ENCODE results near the gene ICOSLG. TPM values are rescaled to one million over a fixed set of nuclear protein-coding genes. Genes with fewer than 3 reads are reported as not detected.

ICOSLG gene
- total and polyA plus RNA-seq, 4 donors: 0.59 to 3.8 (median 2.3) TPM

DNA sequence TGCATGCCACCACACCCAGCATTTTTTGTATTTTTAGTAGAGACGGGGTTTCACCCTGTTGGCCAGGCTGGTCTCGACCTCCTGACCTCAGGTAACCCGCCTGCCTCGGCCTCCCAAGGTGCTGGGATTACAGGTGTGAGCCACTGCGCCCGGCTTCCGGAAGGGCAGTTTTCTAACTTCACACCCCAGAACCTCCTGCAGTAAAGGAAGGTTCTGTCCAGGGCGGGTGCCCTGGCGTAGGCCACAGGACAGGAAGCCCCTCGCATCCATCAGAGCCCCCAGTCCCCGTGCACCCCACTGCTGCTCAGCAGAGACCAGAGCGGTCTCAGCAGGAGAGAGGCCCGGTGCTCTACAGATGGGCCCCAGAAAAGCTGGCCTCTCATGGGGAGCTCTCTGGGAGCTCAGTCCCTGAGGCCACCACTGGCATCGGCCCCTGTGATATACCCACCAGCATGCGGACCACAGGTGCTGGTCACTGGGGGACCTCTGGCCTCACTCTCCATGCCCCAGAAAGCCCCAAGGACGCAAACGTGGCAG, 25.1 kb upstream of the ICOSLG start:
- Histone ChIP-seq H3K27me3 (ENCODE audit: control insufficient read depth, insufficient read depth, low read length) (no peaks in the 10 kb centered on the region), H3K4me1 (ENCODE audit: control insufficient read depth, insufficient read depth, low read length) (peaks cover 9% of the 10 kb centered on the region), H3K9me3 (ENCODE audit: control insufficient read depth, insufficient read depth, low read length) (no peaks in the 10 kb centered on the region), H3K4me3 (ENCODE audit: low read depth, low read length) (no peak overlapping the region), H3K27ac (ENCODE audit: low read depth, low read length) (no peak overlapping the region), H3K36me3 (ENCODE audit: control insufficient read depth, insufficient read depth, low read length) (no peaks in the 10 kb centered on the region)
- 97% methylated on average over 17 of the region's 17 CpGs for WGBS (ENCODE audit: insufficient coverage)
- no peak for DNase-seq (ENCODE audit: low read depth in 4 of 6, low spot score in 6 of 6)

DNA sequence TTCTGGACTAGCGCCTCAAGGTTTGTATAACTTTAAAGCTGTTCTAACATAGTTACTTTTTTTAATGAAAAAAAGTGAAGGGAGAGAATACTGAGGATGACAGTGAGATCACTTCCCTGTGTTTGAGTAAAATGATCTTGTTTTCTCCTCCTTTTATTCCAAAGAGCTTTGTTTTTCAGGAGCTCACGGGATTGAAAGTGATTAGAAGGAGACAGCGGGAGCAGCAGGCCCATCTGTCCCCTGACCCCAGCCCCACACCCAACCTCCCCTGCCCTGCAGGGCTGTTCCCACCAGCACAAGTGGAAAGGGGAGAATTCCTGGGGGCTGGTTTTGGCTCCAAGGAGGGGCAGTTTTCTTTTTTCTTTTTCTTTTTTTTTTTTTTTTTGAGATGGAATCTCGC, 23.0 kb upstream of the ICOSLG start:
- Histone ChIP-seq H3K27me3 (ENCODE audit: control insufficient read depth, insufficient read depth, low read length) (no peaks in the 10 kb centered on the region), H3K36me3 (ENCODE audit: control insufficient read depth, insufficient read depth, low read length) (no peaks in the 10 kb centered on the region), H3K4me3 (ENCODE audit: low read depth, low read length) (no peak overlapping the region), H3K9me3 (ENCODE audit: control insufficient read depth, insufficient read depth, low read length) (no peaks in the 10 kb centered on the region), H3K27ac (ENCODE audit: low read depth, low read length) (no peak overlapping the region), H3K4me1 (ENCODE audit: control insufficient read depth, insufficient read depth, low read length) (peaks cover 9% of the 10 kb centered on the region)
- DNase-seq (ENCODE audit: low read depth in 4 of 6, low spot score in 6 of 6): no peak
- WGBS (ENCODE audit: insufficient coverage): 100% methylated on average over 1 of the region's 4 CpGs

DNA sequence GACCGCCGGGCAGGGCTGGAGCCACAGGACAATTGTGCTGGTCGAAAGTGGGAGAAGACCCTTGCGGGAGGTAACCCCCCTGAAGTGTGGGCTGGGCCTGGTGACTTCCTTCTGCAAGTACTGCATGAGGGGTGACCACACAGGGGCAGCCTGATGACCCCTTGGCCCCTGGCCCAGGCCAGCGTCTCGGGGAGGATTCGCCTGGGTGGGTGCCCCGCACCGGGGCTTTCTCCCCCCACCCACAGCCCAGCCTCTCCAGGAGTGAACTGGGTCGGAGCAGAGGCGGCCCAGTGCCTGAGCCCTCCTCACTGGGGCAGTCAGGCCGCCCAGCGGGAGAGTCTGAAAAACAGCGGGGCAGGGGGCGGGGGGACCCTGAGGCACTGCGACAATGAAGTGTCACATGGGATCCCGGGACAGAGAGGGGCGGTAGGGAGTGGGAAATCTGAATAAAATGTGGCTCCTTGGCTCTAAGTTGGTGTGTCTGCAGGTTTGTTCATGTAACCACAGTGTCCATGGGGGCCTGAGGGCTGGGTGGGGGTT, 22.5 kb upstream of the ICOSLG start:
- no peak overlapping the region for H3K4me3 ChIP-seq (ENCODE audit: low read depth, low read length)
- no peaks in the 10 kb centered on the region for H3K27me3 ChIP-seq (ENCODE audit: control insufficient read depth, insufficient read depth, low read length)
- 24% methylated on average over 15 of the region's 18 CpGs for WGBS (ENCODE audit: insufficient coverage)
- DNase-seq (ENCODE audit: low read depth in 4 of 6, low spot score in 6 of 6): no peak
- no peaks in the 10 kb centered on the region for H3K9me3 ChIP-seq (ENCODE audit: control insufficient read depth, insufficient read depth, low read length)
- H3K36me3 ChIP-seq (ENCODE audit: control insufficient read depth, insufficient read depth, low read length): no peaks in the 10 kb centered on the region
- H3K27ac ChIP-seq (ENCODE audit: low read depth, low read length): no peak overlapping the region
- H3K4me1 ChIP-seq (ENCODE audit: control insufficient read depth, insufficient read depth, low read length): peaks cover 9% of the 10 kb centered on the region

DNA sequence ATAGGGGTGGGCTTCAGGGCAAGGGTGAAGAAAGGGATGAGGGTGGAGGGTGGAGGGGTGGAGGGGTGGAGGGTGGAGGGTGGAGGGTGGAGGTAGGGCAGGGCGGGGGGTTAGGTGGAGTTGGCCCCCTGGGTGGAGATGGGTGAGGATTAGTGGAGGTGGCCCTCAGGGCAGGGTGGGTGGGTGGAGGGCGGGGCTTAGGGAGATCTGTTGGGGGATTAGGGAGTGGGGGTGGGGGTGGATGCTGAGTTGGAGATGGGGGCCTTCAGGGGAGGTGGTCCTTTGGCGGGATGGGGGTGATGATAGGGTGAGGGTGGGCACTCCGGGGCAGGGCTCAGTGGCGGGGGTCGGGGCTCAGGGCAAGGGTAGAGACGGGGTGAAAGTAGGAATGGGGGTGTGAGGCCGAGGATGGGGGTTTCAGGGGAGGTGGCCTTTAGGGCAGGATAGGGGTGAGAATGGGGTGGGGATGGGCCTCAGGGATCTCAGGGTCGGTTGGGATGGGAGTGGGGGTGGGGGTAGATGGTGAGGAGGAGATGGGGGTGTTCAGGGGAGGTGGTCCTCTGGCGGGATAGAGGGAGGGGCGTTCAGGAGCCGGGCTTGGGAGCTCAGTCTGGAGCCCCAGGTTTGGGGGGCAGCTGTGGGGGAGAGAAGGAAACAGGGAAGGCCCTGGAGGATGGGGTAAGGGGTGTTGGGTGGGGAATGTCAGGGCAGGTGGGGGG, 21.8 kb upstream of the ICOSLG start:
- no peak overlapping the region for H3K27ac ChIP-seq (ENCODE audit: low read depth, low read length)
- no peaks in the 10 kb centered on the region for H3K27me3 ChIP-seq (ENCODE audit: control insufficient read depth, insufficient read depth, low read length)
- DNase-seq (ENCODE audit: low read depth in 4 of 6, low spot score in 6 of 6): no peak
- no peak overlapping the region for H3K4me3 ChIP-seq (ENCODE audit: low read depth, low read length)
- peaks cover 9% of the 10 kb centered on the region for H3K4me1 ChIP-seq (ENCODE audit: control insufficient read depth, insufficient read depth, low read length)
- H3K9me3 ChIP-seq (ENCODE audit: control insufficient read depth, insufficient read depth, low read length): no peaks in the 10 kb centered on the region
- WGBS (ENCODE audit: insufficient coverage): 85% methylated on average over 10 of the region's 12 CpGs
- H3K36me3 ChIP-seq (ENCODE audit: control insufficient read depth, insufficient read depth, low read length): no peaks in the 10 kb centered on the region

DNA sequence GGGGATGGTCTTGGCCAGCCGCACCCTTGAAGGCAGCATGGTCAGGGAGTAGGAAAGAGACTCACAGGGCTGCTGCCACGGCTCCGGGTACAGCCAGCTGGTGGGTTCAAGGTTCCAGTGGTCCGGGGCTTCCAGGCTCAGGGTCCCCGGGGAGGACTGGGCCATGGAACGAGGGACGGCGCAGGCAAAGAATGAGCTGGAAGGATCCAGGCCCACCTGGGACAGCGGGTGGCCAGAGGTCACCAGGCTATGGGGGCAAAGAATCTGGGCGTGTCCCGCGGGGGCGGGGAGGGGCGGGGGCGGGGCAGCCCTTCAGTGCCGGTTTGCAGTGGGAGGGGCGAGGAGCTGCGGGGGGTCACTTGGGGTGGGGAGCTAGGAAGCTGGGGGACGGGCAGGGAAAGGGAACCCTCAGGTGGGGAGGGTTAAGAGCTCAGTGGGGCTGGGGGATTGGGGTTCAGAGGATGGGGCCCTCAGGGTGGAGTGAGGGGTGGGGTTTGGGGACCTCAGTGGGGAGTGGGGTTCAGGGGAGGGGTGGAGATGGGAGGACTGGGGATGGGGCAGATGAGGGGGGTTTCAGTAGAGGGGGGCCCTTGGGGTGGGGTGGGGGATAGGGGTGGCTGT, 21.0 kb upstream of the ICOSLG start, which contains the start of gene DNMT3L:
TSS of gene DNMT3L (minus strand) at position 223 of the 621 bp plus-strand sequence. CDS start 638 bp downstream, outside the sequence.
- no peaks in the 10 kb centered on the region for H3K27me3 ChIP-seq (ENCODE audit: control insufficient read depth, insufficient read depth, low read length)
- WGBS (ENCODE audit: insufficient coverage): 77% methylated on average over 18 of the region's 19 CpGs
- H3K4me3 ChIP-seq (ENCODE audit: low read depth, low read length): no peak within 1 kb of the TSS
- peaks cover 9% of the 10 kb centered on the region for H3K4me1 ChIP-seq (ENCODE audit: control insufficient read depth, insufficient read depth, low read length)
- no peak for DNase-seq (ENCODE audit: low read depth in 4 of 6, low spot score in 6 of 6)
- no peaks in the 10 kb centered on the region for H3K36me3 ChIP-seq (ENCODE audit: control insufficient read depth, insufficient read depth, low read length)
- no peaks in the 10 kb centered on the region for H3K9me3 ChIP-seq (ENCODE audit: control insufficient read depth, insufficient read depth, low read length)
- no peak within 1 kb of the TSS for H3K27ac ChIP-seq (ENCODE audit: low read depth, low read length)

DNA sequence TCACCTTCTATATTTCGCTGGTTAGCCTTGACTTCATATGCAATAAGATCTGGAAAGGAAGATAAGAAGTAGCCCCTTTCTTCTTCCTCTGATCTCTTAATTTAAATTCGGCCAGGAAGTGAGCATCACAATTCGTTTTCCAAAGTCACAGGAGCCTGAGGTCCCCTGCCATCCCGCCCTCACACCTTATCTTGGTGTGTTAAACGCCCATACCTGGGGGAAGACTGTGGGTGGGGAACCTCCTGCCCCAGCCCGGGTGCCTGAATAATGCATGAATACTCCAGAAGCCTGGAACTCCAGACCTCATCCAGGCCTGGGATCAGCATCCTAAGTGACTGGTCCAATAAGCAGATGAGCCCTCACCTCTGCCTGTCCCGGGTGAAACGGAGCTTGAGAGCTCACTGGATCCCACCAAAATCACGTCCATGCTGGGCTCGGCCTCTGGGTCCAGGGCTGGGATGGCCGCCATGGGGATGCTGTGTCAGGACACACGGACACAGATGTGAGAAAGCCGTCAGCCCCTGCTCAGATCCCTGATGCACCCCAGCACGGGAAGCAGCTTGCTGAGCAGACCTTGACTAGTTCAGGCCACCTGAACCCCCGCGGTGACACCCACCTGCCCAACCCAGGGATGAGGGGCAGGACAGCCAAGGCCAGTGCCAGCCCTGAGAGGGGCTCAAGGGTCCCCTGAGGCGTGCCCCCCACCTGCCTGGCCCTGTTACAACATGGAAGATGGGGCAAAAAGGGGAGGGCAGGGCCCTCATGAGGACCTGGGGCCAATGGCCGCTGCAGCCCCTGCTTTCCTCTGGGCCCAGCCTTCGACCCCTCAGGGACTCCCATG, 20.3 kb upstream of the ICOSLG start:
- no peaks in the 10 kb centered on the region for H3K27me3 ChIP-seq (ENCODE audit: control insufficient read depth, insufficient read depth, low read length)
- no peak overlapping the region for H3K4me3 ChIP-seq (ENCODE audit: low read depth, low read length)
- no peaks in the 10 kb centered on the region for H3K9me3 ChIP-seq (ENCODE audit: control insufficient read depth, insufficient read depth, low read length)
- no peak overlapping the region for H3K27ac ChIP-seq (ENCODE audit: low read depth, low read length)
- peaks cover 9% of the 10 kb centered on the region for H3K4me1 ChIP-seq (ENCODE audit: control insufficient read depth, insufficient read depth, low read length)
- no peak for DNase-seq (ENCODE audit: low read depth in 4 of 6, low spot score in 6 of 6)
- WGBS (ENCODE audit: insufficient coverage): 85% methylated on average over 14 of the region's 19 CpGs
- H3K36me3 ChIP-seq (ENCODE audit: control insufficient read depth, insufficient read depth, low read length): no peaks in the 10 kb centered on the region

DNA sequence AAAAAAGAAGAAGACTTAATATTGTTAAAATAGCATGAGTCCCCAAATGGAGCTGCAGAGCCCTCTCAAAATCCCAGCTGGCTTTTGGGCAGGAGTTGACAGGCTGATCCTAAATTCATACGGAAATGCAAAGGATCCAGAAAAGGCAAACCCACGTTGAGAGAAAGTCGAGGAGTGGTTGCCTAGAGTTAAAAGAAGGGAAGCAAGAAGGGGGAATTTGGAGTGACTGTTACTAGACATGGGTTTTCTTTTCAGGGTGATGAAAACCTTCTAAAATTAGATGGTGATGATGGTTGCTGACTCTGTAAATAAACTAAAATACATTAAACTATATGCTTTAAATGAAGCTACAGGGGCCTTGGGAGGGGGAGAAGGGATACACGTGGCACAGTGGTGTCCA, 19.3 kb upstream of the ICOSLG start:
- H3K36me3 ChIP-seq (ENCODE audit: control insufficient read depth, insufficient read depth, low read length): no peaks in the 10 kb centered on the region
- 78% methylated on average over 3 of the region's 4 CpGs for WGBS (ENCODE audit: insufficient coverage)
- H3K4me1 ChIP-seq (ENCODE audit: control insufficient read depth, insufficient read depth, low read length): peaks cover 9% of the 10 kb centered on the region
- no peak for DNase-seq (ENCODE audit: low read depth in 4 of 6, low spot score in 6 of 6)
- H3K4me3 ChIP-seq (ENCODE audit: low read depth, low read length): no peak overlapping the region
- no peaks in the 10 kb centered on the region for H3K27me3 ChIP-seq (ENCODE audit: control insufficient read depth, insufficient read depth, low read length)
- H3K27ac ChIP-seq (ENCODE audit: low read depth, low read length): no peak overlapping the region
- H3K9me3 ChIP-seq (ENCODE audit: control insufficient read depth, insufficient read depth, low read length): no peaks in the 10 kb centered on the region

DNA sequence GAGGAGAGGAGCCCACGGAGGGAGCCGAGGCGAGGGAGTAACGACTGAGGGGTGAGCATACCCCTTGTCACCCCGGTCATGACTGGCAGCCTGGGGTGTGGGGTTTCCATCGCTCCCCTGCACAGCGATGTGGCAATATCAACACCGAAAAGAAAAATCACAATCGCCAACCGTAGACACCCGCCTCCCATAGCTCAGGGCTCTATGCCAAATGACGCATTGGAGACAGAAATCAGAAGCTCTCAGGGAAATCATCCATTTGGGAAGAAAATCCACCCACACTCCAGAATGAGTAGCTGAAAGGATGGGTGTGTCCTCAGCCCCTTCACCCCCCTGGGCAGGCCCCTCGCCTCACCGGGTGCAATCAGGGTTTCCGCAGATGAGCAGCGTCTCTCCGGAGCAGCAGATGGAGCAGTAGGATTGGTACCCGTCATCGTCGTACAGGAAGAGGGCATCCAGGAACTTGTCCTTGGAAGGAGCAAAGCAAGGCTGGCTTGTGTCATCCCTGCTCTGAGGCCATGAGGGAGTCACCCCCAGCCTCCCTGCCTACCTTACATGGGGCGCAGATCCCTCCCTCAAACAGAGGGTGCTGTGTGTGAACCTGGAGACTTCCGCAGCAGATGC, 18.5 kb upstream of the ICOSLG start:
- 80% methylated on average over 20 of the region's 22 CpGs for WGBS (ENCODE audit: insufficient coverage)
- Histone ChIP-seq H3K27me3 (ENCODE audit: control insufficient read depth, insufficient read depth, low read length) (no peaks in the 10 kb centered on the region), H3K27ac (ENCODE audit: low read depth, low read length) (no peak overlapping the region), H3K9me3 (ENCODE audit: control insufficient read depth, insufficient read depth, low read length) (no peaks in the 10 kb centered on the region), H3K4me3 (ENCODE audit: low read depth, low read length) (no peak overlapping the region), H3K4me1 (ENCODE audit: control insufficient read depth, insufficient read depth, low read length) (peaks cover 9% of the 10 kb centered on the region), H3K36me3 (ENCODE audit: control insufficient read depth, insufficient read depth, low read length) (no peaks in the 10 kb centered on the region)
- no peak for DNase-seq (ENCODE audit: low read depth in 4 of 6, low spot score in 6 of 6)
